NT2/D1 (cell line): Measurements from ENCODE around the gene YBX2.

Experiments used
- DNase-seq: peaks from one replicate; pipeline ENCODE4 v3.0.0-alpha.2; 2011; ENCODE audit warnings: low read depth, low spot score
- H3K27me3 ChIP-seq: 2 replicates; pipeline ENCODE4 v1.6.0; 2011; ENCODE audit warnings: mild to moderate bottlenecking; ENCODE audit not compliant: insufficient read length, insufficient read depth
- H3K36me3 ChIP-seq: 2 replicates; pipeline ENCODE4 v1.6.1; 2011; ENCODE audit warnings: mild to moderate bottlenecking, low read length, mixed read lengths; ENCODE audit not compliant: insufficient read depth, insufficient read length
- H3K4me1 ChIP-seq: 2 replicates; pipeline ENCODE4 v1.5.1; 2011; ENCODE audit not compliant: insufficient read depth, insufficient read length
- H3K4me3 ChIP-seq: 2 replicates; pipeline ENCODE4 v1.5.1; 2011; ENCODE audit warnings: low read depth; ENCODE audit not compliant: insufficient read length
- H3K9ac ChIP-seq: 2 replicates; pipeline ENCODE4 v1.6.0; 2011; ENCODE audit warnings: low read depth; ENCODE audit not compliant: insufficient read length
- H3K9me3 ChIP-seq: 2 replicates; pipeline ENCODE4 v1.5.1; 2011; ENCODE audit warnings: mild to moderate bottlenecking, low read length; ENCODE audit not compliant: insufficient read depth
- SUZ12 ChIP-seq: IDR thresholded peaks from 2 replicates; pipeline ENCODE4 v1.6.1; 2011; ENCODE audit not compliant: insufficient read length, insufficient read depth; ENCODE audit errors: extremely low read depth
- YY1 ChIP-seq: IDR thresholded peaks from 2 replicates; pipeline ENCODE4 v1.6.1; 2011; ENCODE audit not compliant: insufficient read length, insufficient read depth
- ZNF274 ChIP-seq: IDR thresholded peaks from 2 replicates; pipeline ENCODE4 v1.6.1; 2011; ENCODE audit warnings: mild to moderate bottlenecking, low read depth, low read length

YBX2 gene

GRCh38 chr17:7260651-7261378 is 33.6 kb downstream of the YBX2 start:
- Histone ChIP-seq H3K9me3 (no peaks in the 10 kb centered on the region), H3K4me1 (peaks cover 2% of the 10 kb centered on the region), H3K36me3 (peaks cover 40% of the 10 kb centered on the region), H3K27me3 (peaks cover 34% of the 10 kb centered on the region), H3K4me3 (peak overlapping the region; percentile 59), H3K9ac (peak overlapping the region; percentile 81)
- no peak for DNase-seq
- TF ChIP-seq ZNF274 (no peak), YY1 (no peak)

GRCh38 chr17:7260151-7260550 is 34.3 kb downstream of the YBX2 start:
- H3K4me1 ChIP-seq, result peaks cover 2% of the 10 kb centered on the region
- DNase-seq, result no peak
- H3K27me3 ChIP-seq, result peaks cover 34% of the 10 kb centered on the region
- H3K4me3 ChIP-seq, result peak overlapping the region; percentile 59
- peak overlapping the region; percentile 81 for H3K9ac ChIP-seq
- H3K9me3 ChIP-seq, result no peaks in the 10 kb centered on the region
- TF ChIP-seq ZNF274 (no peak), YY1 (no peak), SUZ12 (no peak)
- peaks cover 44% of the 10 kb centered on the region for H3K36me3 ChIP-seq

GRCh38 chr17:7259555-7259889 is 34.9 kb downstream of the YBX2 start:
- Histone ChIP-seq H3K36me3 (peaks cover 51% of the 10 kb centered on the region), H3K9ac (no peak overlapping the region)

GRCh38 chr17:7258731-7259554 is 35.5 kb downstream of the YBX2 start:
- Histone ChIP-seq H3K4me1 (peaks cover 2% of the 10 kb centered on the region), H3K4me3 (no peak overlapping the region), H3K9ac (no peak overlapping the region), H3K36me3 (peaks cover 56% of the 10 kb centered on the region), H3K9me3 (no peaks in the 10 kb centered on the region), H3K27me3 (peaks cover 34% of the 10 kb centered on the region)
- TF ChIP-seq ZNF274, result no peak
- no peak for TF ChIP-seq YY1
- no peak for TF ChIP-seq SUZ12
- DNase-seq, result no peak

More at GRCh38 chr17:7259555-7259889, 34.9 kb downstream of the YBX2 start:
- H3K9me3 ChIP-seq, result no peaks in the 10 kb centered on the region
- TF ChIP-seq YY1, result no peak
- no peak for TF ChIP-seq ZNF274
- TF ChIP-seq SUZ12, result no peak
- peaks cover 34% of the 10 kb centered on the region for H3K27me3 ChIP-seq
- DNase-seq, result no peak
- H3K4me1 ChIP-seq, result peaks cover 2% of the 10 kb centered on the region
- H3K4me3 ChIP-seq, result no peak overlapping the region

- no peak overlapping the region for H3K4me3 ChIP-seq
- DNase-seq, result no peak
- peaks cover 14% of the 10 kb centered on the region for H3K27me3 ChIP-seq
- no peak for TF ChIP-seq ZNF274
- no peak for TF ChIP-seq SUZ12
- TF ChIP-seq YY1, result no peak
- H3K9me3 ChIP-seq, result no peaks in the 10 kb centered on the region
- no peaks in the 10 kb centered on the region for H3K4me1 ChIP-seq
- H3K9ac ChIP-seq, result no peak overlapping the region
- H3K36me3 ChIP-seq, result peaks cover 63% of the 10 kb centered on the region
These were observed 37.5 kb downstream of the YBX2 start for GRCh38 chr17:7256766-7257456.

- Histone ChIP-seq H3K4me3 (no peak overlapping the region), H3K36me3 (peaks cover 56% of the 10 kb centered on the region), H3K27me3 (no peaks in the 10 kb centered on the region), H3K9me3 (no peaks in the 10 kb centered on the region), H3K4me1 (peaks cover 4% of the 10 kb centered on the region), H3K9ac (no peak overlapping the region)
- TF ChIP-seq YY1, result no peak
- no peak for TF ChIP-seq ZNF274
- no peak for TF ChIP-seq SUZ12
- no peak for DNase-seq
These were observed 39.9 kb downstream of the YBX2 start for GRCh38 chr17:7254511-7254910.

- Histone ChIP-seq H3K9ac (peak overlapping the region; percentile 93), H3K4me3 (peak overlapping the region; percentile 80), H3K36me3 (peaks cover 49% of the 10 kb centered on the region), H3K9me3 (no peaks in the 10 kb centered on the region), H3K4me1 (peaks cover 4% of the 10 kb centered on the region), H3K27me3 (no peaks in the 10 kb centered on the region)
- no peak for DNase-seq
- TF ChIP-seq YY1 (no peak), ZNF274 (no peak), SUZ12 (no peak)
These were observed 41.4 kb downstream of the YBX2 start for GRCh38 chr17:7253082-7253481.
